Keratinocyte (primary cell): ENCODE data around the gene SLC39A11. TPM values are rescaled to one million over a fixed set of nuclear protein-coding genes. Genes with fewer than 3 reads are reported as not detected.

Experiments
- DNase-seq: peaks from one replicate; pipeline ENCODE4 v3.0.0-alpha.2; 2011; ENCODE audit warnings: low read depth, missing footprints, low spot score
- FAIRE-seq: peaks from 2 replicates; lab custom pipeline; 2011; peaks lifted over from hg19 to GRCh38; lab: Jason Lieb, UNC
- H2AFZ ChIP-seq: 2 replicates; pipeline ENCODE4 v1.6.0; 2012; ENCODE audit warnings: low read length, control low read depth, inconsistent platforms; ENCODE audit not compliant: control insufficient read depth
- H3K27ac ChIP-seq: 2 replicates; pipeline ENCODE4 v1.5.1; 2011; ENCODE audit warnings: low read length; ENCODE audit not compliant: control insufficient read depth, insufficient read depth
- H3K27me3 ChIP-seq: 3 replicates; pipeline ENCODE4 v1.6.0; 2011; ENCODE audit warnings: low read length; ENCODE audit not compliant: control insufficient read depth, insufficient read depth; ENCODE audit errors: extremely low read depth
- H3K36me3 ChIP-seq, 2 experiments: 2 replicates in 1 of 2; 3 replicates in 1 of 2; pipeline ENCODE4 v1.5.1; 2011; ENCODE audit warnings: low read length in 2 of 2, mild to moderate bottlenecking in 1 of 2; ENCODE audit not compliant: control insufficient read depth in 2 of 2, insufficient read depth in 2 of 2; ENCODE audit errors: extremely low read depth in 1 of 2
- H3K4me1 ChIP-seq: 3 replicates; pipeline ENCODE4 v1.5.1; 2011; ENCODE audit warnings: low read length; ENCODE audit not compliant: control insufficient read depth, insufficient read depth; ENCODE audit errors: extremely low read depth
- H3K4me2 ChIP-seq: 3 replicates; pipeline ENCODE4 v1.6.0; 2011; ENCODE audit warnings: low read depth, low read length; ENCODE audit not compliant: control insufficient read depth, insufficient read depth; ENCODE audit errors: extremely low read depth
- H3K4me3 ChIP-seq, 3 experiments: fragments of 200-600 bp in 1 of 3; sonication (generic) in 1 of 3; 2 replicates in 2 of 3; 3 replicates in 1 of 3; pipeline ENCODE4 v1.5.1; 2011 to 2016; ENCODE audit warnings: low read length in 3 of 3, mild to moderate bottlenecking in 3 of 3, control low read depth in 2 of 3, inconsistent platforms in 1 of 3, low read depth in 1 of 3, mixed read lengths in 1 of 3, mixed run types in 1 of 3, moderate library complexity in 1 of 3; ENCODE audit not compliant: control insufficient read depth in 2 of 3, insufficient read depth in 2 of 3; ENCODE audit errors: extremely low read depth in 1 of 3
- H3K79me2 ChIP-seq: 2 replicates; pipeline ENCODE4 v1.6.0; 2012; ENCODE audit warnings: low read length; ENCODE audit not compliant: control insufficient read depth, insufficient read depth
- H3K9ac ChIP-seq: 3 replicates; pipeline ENCODE4 v1.6.0; 2011; ENCODE audit warnings: low read length; ENCODE audit not compliant: control insufficient read depth, insufficient read depth; ENCODE audit errors: extremely low read depth
- H3K9me1 ChIP-seq: 3 replicates; pipeline ENCODE4 v1.6.0; 2011; ENCODE audit warnings: low read length; ENCODE audit not compliant: control insufficient read depth, insufficient read depth; ENCODE audit errors: extremely low read depth
- H3K9me3 ChIP-seq: 2 replicates; pipeline ENCODE4 v1.5.1; 2012; ENCODE audit warnings: low read depth, low read length; ENCODE audit not compliant: control insufficient read depth
- H4K20me1 ChIP-seq: 3 replicates; pipeline ENCODE4 v1.6.0; 2011; ENCODE audit warnings: low read length; ENCODE audit not compliant: control insufficient read depth, insufficient read depth; ENCODE audit errors: extremely low read depth
- EZH2 ChIP-seq: IDR thresholded peaks from one replicate; pipeline ENCODE4 v1.6.1; 2012; ENCODE audit warnings: inconsistent platforms, mild to moderate bottlenecking, low read length, moderate library complexity
- dilution Hi-C: fragments of 300-500 bp; cut with MboI; formaldehyde crosslinking; loops from one replicate; pipeline ENCODE4 v1.7.0; 2020; ENCODE audit warnings: low sequenced_read_pairs; ENCODE audit not compliant: extremely low pct_ligation_motif_present
- polyA plus RNA-seq, 5 experiments: library from polyadenylated mRNA; depleted of rRNA in 3 of 5; stranded (reverse) in 3 of 5; stranded (forward) in 1 of 5; unstranded in 1 of 5; fragments of >200 nt; gene quantifications; 1 replicate in 1 of 5; 2 replicates in 3 of 5; 3 replicates in 1 of 5; pipeline versions ENCODE4 v1.2.1 to v1.2.3, GENCODE V29; 2011 to 2012; ENCODE audit warnings: missing spikeins in 2 of 5, low read depth in 1 of 5, low replicate concordance in 1 of 5
- TF ChIP-seq, protein P1 (sequence below), 3 experiments: IDR thresholded peaks in 1 of 3; conservative IDR thresholded peaks in 1 of 3; optimal IDR thresholded peaks in 1 of 3; 2 replicates in 2 of 3; 3 replicates in 1 of 3; pipeline versions ENCODE3 to v1.5.1; 2011; ENCODE audit warnings: low read length in 3 of 3, mild to moderate bottlenecking in 3 of 3, moderate library complexity in 2 of 3, control low read depth in 1 of 3, inconsistent platforms in 1 of 3; ENCODE audit not compliant: insufficient read depth in 2 of 3; ENCODE audit errors: extremely low read depth in 1 of 3

The SLC39A11 gene
- polyA plus RNA-seq, 1 donor (not counting 4 experiments of a cell fraction or from before 2014, with no cell fraction given): 11.5 TPM

DNA sequence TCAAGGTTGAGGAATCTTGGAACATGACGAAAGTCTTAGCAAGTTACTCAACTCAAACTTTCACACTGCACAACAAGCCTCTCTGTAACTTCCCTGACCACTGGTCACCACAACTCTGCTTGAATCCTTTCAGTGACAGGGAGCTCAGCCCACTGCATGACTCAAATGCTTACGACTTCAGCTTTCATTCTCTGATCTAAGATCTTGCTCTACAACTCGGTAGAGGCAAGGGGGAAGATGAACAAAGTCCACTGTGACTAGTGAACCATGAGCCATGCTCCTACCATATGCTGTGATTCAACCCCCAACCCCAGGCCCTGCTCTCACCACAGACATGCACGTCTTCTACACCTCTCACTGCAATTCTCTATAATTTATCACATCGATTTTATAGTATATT lies 160.9 kb downstream of the SLC39A11 start:
- TF ChIP-seq, protein P1, sequence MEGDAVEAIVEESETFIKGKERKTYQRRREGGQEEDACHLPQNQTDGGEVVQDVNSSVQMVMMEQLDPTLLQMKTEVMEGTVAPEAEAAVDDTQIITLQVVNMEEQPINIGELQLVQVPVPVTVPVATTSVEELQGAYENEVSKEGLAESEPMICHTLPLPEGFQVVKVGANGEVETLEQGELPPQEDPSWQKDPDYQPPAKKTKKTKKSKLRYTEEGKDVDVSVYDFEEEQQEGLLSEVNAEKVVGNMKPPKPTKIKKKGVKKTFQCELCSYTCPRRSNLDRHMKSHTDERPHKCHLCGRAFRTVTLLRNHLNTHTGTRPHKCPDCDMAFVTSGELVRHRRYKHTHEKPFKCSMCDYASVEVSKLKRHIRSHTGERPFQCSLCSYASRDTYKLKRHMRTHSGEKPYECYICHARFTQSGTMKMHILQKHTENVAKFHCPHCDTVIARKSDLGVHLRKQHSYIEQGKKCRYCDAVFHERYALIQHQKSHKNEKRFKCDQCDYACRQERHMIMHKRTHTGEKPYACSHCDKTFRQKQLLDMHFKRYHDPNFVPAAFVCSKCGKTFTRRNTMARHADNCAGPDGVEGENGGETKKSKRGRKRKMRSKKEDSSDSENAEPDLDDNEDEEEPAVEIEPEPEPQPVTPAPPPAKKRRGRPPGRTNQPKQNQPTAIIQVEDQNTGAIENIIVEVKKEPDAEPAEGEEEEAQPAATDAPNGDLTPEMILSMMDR (optimal IDR thresholded peaks at IDR 0.05 in 1 of 3, IDR thresholded peaks at IDR 0.05 in 1 of 3, conservative IDR thresholded peaks at IDR 0.05 in 1 of 3; ENCODE audit: extremely low read depth in 1 of 3, insufficient read depth in 2 of 3, low read length in 3 of 3): no peak
- no peak for TF ChIP-seq EZH2
- H3K4me1 ChIP-seq: no peaks in the 10 kb centered on the region
- FAIRE-seq (no peak), DNase-seq (no peak)
- H2AFZ ChIP-seq: no peak overlapping the region
- no peak overlapping the region for H3K27ac ChIP-seq
- dilution Hi-C loops: no loop called here
- H3K27me3 ChIP-seq: no peaks in the 10 kb centered on the region
- no peak overlapping the region for H3K4me2 ChIP-seq
- H4K20me1 ChIP-seq: no peaks in the 10 kb centered on the region
- H3K79me2 ChIP-seq: no peaks in the 10 kb centered on the region
- no peaks in the 10 kb centered on the region for H3K36me3 ChIP-seq
- no peak overlapping the region for H3K4me3 ChIP-seq
- H3K9ac ChIP-seq: no peak overlapping the region
- no peaks in the 10 kb centered on the region for H3K9me1 ChIP-seq
- no peaks in the 10 kb centered on the region for H3K9me3 ChIP-seq

DNA sequence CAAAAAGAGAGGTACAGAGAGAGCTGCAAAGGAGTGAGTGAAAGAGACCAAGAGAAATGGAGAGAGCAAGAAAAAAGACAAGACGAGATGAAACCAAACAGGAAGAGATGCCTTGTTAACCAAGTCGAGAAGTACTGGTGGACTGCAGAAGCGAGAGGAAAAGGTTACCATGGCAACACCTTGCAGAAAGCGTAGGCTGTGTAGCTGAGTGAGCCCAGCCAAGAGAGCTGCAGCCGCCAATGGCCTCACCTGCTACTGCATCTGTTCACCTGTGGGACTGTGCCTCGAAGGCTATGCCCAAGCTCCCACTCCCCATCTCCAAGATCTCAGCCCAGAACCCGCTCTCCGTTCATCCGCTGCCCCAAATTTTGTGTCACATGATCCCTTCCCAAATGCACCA lies 161.3 kb downstream of the SLC39A11 start:
- Histone ChIP-seq H3K79me2 (no peaks in the 10 kb centered on the region), H3K36me3 (no peaks in the 10 kb centered on the region), H4K20me1 (no peaks in the 10 kb centered on the region), H3K27ac (no peak overlapping the region), H3K4me3 (no peak overlapping the region), H3K27me3 (no peaks in the 10 kb centered on the region), H3K4me1 (no peaks in the 10 kb centered on the region), H3K9ac (no peak overlapping the region), H2AFZ (no peak overlapping the region), H3K4me2 (no peak overlapping the region), H3K9me3 (no peaks in the 10 kb centered on the region), H3K9me1 (no peaks in the 10 kb centered on the region)
- TF ChIP-seq EZH2: no peak
- TF ChIP-seq, protein P1 (optimal IDR thresholded peaks at IDR 0.05 in 1 of 3, IDR thresholded peaks at IDR 0.05 in 1 of 3, conservative IDR thresholded peaks at IDR 0.05 in 1 of 3; ENCODE audit: extremely low read depth in 1 of 3, insufficient read depth in 2 of 3, low read length in 3 of 3): no peak
- dilution Hi-C loops: no loop called here
- no peak for FAIRE-seq
- no peak for DNase-seq
